HCT116 (cell line): ENCODE results near the gene MAP2K5.

Source experiments
- POLR2AphosphoS5 ChIP-seq: IDR thresholded peaks from 2 replicates; pipeline ENCODE4 v1.6.1; 2011; ENCODE audit warnings: mild to moderate bottlenecking, low read depth, low read length, moderate library complexity
- TF ChIP-seq, protein P1 (sequence below), 3 experiments: fragments of 200-600 bp in 1 of 3; sonication (generic) in 1 of 3; IDR thresholded peaks in 2 of 3; conservative IDR thresholded peaks in 1 of 3; 2 replicates each; pipeline ENCODE4 v1.5.1; 2012 to 2017; ENCODE audit warnings: low read depth in 2 of 3, low read length in 2 of 3, antibody characterized with exemption in 1 of 3, borderline replicate concordance in 1 of 3, control low read depth in 1 of 3, mild to moderate bottlenecking in 1 of 3, mixed read lengths in 1 of 3, mixed run types in 1 of 3, moderate library complexity in 1 of 3; ENCODE audit not compliant: insufficient read depth in 1 of 3

DNA sequence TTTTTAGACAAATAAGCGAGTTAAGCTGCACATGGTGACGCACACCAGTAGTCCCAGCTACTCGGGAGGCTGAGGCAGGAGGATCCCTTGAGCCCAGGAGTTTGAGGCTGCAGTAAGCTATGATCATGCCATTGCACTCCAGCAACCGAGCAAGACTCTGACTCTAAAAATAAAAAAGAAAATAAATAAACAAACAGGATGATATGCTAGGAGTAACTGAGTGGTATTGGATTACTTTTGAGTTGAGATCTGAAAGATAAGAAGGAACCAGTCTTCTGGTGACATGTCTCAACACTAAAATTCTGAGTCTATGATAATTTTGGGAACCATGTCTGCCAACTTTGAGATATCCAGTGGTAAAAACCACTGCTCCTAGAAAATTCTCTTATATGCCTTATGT is 173.7 kb downstream of the MAP2K5 start:
- TF ChIP-seq, protein P1, sequence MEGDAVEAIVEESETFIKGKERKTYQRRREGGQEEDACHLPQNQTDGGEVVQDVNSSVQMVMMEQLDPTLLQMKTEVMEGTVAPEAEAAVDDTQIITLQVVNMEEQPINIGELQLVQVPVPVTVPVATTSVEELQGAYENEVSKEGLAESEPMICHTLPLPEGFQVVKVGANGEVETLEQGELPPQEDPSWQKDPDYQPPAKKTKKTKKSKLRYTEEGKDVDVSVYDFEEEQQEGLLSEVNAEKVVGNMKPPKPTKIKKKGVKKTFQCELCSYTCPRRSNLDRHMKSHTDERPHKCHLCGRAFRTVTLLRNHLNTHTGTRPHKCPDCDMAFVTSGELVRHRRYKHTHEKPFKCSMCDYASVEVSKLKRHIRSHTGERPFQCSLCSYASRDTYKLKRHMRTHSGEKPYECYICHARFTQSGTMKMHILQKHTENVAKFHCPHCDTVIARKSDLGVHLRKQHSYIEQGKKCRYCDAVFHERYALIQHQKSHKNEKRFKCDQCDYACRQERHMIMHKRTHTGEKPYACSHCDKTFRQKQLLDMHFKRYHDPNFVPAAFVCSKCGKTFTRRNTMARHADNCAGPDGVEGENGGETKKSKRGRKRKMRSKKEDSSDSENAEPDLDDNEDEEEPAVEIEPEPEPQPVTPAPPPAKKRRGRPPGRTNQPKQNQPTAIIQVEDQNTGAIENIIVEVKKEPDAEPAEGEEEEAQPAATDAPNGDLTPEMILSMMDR (IDR thresholded peaks at IDR 0.05 in 2 of 3, conservative IDR thresholded peaks at IDR 0.05 in 1 of 3; ENCODE audit: borderline replicate concordance in 1 of 3, insufficient read depth in 1 of 3, low read depth in 2 of 3, low read length in 2 of 3), result no peak
- no peak for TF ChIP-seq POLR2AphosphoS5
